ENCODE results near the gene ZNF827. TPM values are rescaled to one million over a fixed set of nuclear protein-coding genes. Genes with fewer than 3 reads are reported as not detected.

ZNF827 gene
- total and polyA plus RNA-seq, 9 of the 15 experiments (the other 6 are each of a cell fraction or from before 2014, with no cell fraction given): 0.07 to 0.40 TPM; not detected in 7

- peaks cover 0 to 14% of the 10 kb centered on the region in 2 experiments; a peak in 2 of 5 replicates for H3K27me3 ChIP-seq (ENCODE audit: control insufficient read depth in 2 of 2, insufficient read depth in 2 of 2, low read length in 2 of 2)
- H3K9me3 ChIP-seq (replicated peaks; ENCODE audit: control insufficient read depth, insufficient read depth, low read depth, low read length): no peaks in the 10 kb centered on the region
- ATAC-seq (no peak), FAIRE-seq (no peak), DNase-seq (ENCODE audit: extremely low read depth in 1 of 4, low spot score in 3 of 4) (no peak)
- no peak for TF ChIP-seq ZNF212 (CRISPR knock-in tag; IDR thresholded peaks at IDR 0.05)
- no peak for TF ChIP-seq ZZZ3 (IDR thresholded peaks at IDR 0.05)
- TF ChIP-seq ZNF707 (CRISPR knock-in tag; conservative IDR thresholded peaks at IDR 0.05): no peak
- no peak for TF ChIP-seq ZMIZ1 (IDR thresholded peaks at IDR 0.05; ENCODE audit: low read depth in 2 of 2, low read length in 2 of 2)
- TF ChIP-seq ZNF347 (CRISPR knock-in tag; IDR thresholded peaks at IDR 0.05; ENCODE audit: low read depth): no peak
- no peak for TF ChIP-seq TRIM24 (IDR thresholded peaks at IDR 0.05)
- no peak for TF ChIP-seq SREBF1 (IDR thresholded peaks at IDR 0.05; ENCODE audit: borderline replicate concordance, low read depth, low read length)
- no peak for TF ChIP-seq GATA2 (CRISPR knock-in tag; IDR thresholded peaks at IDR 0.05)
- TF ChIP-seq MCM2 (IDR thresholded peaks at IDR 0.05; ENCODE audit: low read depth): no peak
- no peak for TF ChIP-seq FOXM1 (IDR thresholded peaks at IDR 0.05; ENCODE audit: low read depth)
- TF ChIP-seq FOXM1 (CRISPR knock-in tag; IDR thresholded peaks at IDR 0.05; ENCODE audit: low read depth): no peak
- TF ChIP-seq CBFA2T2 (conservative IDR thresholded peaks at IDR 0.05): no peak
- TF ChIP-seq THRAP3 (IDR thresholded peaks at IDR 0.05; ENCODE audit: borderline replicate concordance): no peak
- no peak for TF ChIP-seq ZNF197 (CRISPR knock-in tag; IDR thresholded peaks at IDR 0.05; ENCODE audit: low read depth)
- no peak for TF ChIP-seq ZBED1 (IDR thresholded peaks at IDR 0.05)
- TF ChIP-seq RAD51 (IDR thresholded peaks at IDR 0.05; ENCODE audit: borderline replicate concordance, low read depth): no peak
- TF ChIP-seq PRDM10 (IDR thresholded peaks at IDR 0.05; ENCODE audit: partially characterized antibody): no peak
- TF ChIP-seq ZNF436 (CRISPR knock-in tag; IDR thresholded peaks at IDR 0.05): no peak
- no peak for TF ChIP-seq RBBP5 (IDR thresholded peaks at IDR 0.05; ENCODE audit: borderline replicate concordance, insufficient read depth, low read length, poor library complexity, severe bottlenecking)
- 8% methylated on average over 3 of the region's 3 CpGs for WGBS (ENCODE audit: insufficient coverage, low coverage, missing lambda C conversion rate)
- H3K27ac ChIP-seq (ENCODE audit: extremely low read depth, low read depth, low read length): no peak overlapping the region
- intact Hi-C loops (cut with micrococcal nuclease) (no loop called here), in situ Hi-C loops (cut with MboI) (no loop called here)
- CTCF ChIA-PET (ENCODE audit: low intra/inter-chr PET ratio): no interaction called here
- POLR2A ChIA-PET: no interaction called here
- H3K4me1 ChIP-seq (replicated peaks in 1 of 2; ENCODE audit: control insufficient read depth in 2 of 2, insufficient read depth in 2 of 2, low read length in 2 of 2): no peaks in the 10 kb centered on the region
- H3K9me1 ChIP-seq (ENCODE audit: control insufficient read depth, insufficient read depth, low read length): no peaks in the 10 kb centered on the region
- H3K79me2 ChIP-seq (ENCODE audit: control insufficient read depth, insufficient read depth, low read length): no peaks in the 10 kb centered on the region
- BruUV-seq (replicated peaks): no TSS peak
- no peak overlapping the region for H3K4me3 ChIP-seq
- no peak overlapping the region for H3K4me2 ChIP-seq (ENCODE audit: insufficient read depth, low read length)
- no peaks in the 10 kb centered on the region for H3K36me3 ChIP-seq (ENCODE audit: control insufficient read depth, insufficient read depth, low read length)
- H3K9ac ChIP-seq (ENCODE audit: insufficient read depth in 1 of 2, low read depth in 2 of 2, low read length in 2 of 2): no peak overlapping the region
- no peak overlapping the region for H2AFZ ChIP-seq (ENCODE audit: low read depth, low read length)
- H4K20me1 ChIP-seq (replicated peaks; ENCODE audit: control insufficient read depth, insufficient read depth, low read length): no peaks in the 10 kb centered on the region
Observed at GRCh38 chr4:145879598-145879997, 59.0 kb downstream of the ZNF827 start.

Data from K562 (cell line).